ENCODE results near the gene LMTK2. TPM values are rescaled to one million over a fixed set of nuclear protein-coding genes. Genes with fewer than 3 reads are reported as not detected.
A peak's percentile ranks its signal among the peaks of the same experiment; 100 is the strongest.

Gene LMTK2
- 7.7 and 10.9 TPM in 2 replicates for total RNA-seq (2014; rRNA removed; shearing (Covaris generic))

- DNase-seq (ENCODE audit: low read depth), result peak; percentile 86
These were observed at the start of gene LMTK2 for GRCh38 chr7:98106647-98107312. Gene LMTK2 (plus strand): TSS chr7:98106862. CDS start chr7:98107178, 316 bp downstream.

DNA sequence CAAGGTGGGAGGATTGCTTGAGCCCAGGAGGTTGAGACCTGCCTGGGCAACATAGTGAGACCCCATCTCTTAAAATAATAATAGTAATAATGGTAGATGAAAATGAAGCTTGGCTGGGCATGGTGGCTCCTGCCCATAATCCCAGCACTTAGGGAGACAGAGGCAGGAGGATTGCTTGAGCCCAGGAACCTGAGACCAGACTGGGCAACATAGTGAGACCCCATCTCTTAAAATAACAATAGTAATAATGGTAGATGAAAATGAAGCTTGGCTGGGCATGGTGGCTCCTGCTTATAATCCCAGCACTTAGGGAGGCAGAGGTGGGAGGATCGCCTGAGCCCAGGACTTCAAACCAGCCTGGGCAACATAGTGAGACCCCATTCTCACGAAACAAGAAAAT, 49.5 kb upstream of the LMTK2 start:
- DNase-seq (ENCODE audit: low read depth), result no peak

GRCh38 chr7:98058186-98058585, 48.5 kb upstream of the LMTK2 start:
- no peak for DNase-seq (ENCODE audit: low read depth)

GRCh38 chr7:98064233-98064632, 42.4 kb upstream of the LMTK2 start:
- DNase-seq (ENCODE audit: low read depth), result no peak

DNA sequence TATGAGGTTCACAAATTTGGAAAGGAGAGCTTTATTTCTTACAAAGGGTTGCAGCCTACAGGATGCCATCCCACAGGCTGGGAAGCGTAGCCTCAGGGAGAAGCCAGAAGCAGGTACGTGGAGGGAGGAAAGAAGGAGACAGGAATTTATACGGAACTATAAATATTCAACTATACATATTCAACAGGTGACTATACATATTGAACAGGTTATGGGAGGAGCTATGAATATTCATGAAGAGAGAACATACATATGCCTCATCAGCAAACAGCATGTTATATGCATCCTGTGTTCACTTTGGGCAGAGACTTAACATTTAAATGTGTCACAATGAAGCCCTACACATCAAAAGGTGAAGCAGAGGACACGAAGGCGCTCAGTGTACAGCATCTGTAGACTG, 40.5 kb upstream of the LMTK2 start:
- no peak for DNase-seq (ENCODE audit: low read depth)

- DNase-seq (ENCODE audit: low read depth), result no peak
These were observed 39.6 kb upstream of the LMTK2 start for GRCh38 chr7:98066934-98067507.

- DNase-seq (ENCODE audit: low read depth), result no peak
These were observed 33.6 kb upstream of the LMTK2 start for GRCh38 chr7:98073047-98073446.

DNA sequence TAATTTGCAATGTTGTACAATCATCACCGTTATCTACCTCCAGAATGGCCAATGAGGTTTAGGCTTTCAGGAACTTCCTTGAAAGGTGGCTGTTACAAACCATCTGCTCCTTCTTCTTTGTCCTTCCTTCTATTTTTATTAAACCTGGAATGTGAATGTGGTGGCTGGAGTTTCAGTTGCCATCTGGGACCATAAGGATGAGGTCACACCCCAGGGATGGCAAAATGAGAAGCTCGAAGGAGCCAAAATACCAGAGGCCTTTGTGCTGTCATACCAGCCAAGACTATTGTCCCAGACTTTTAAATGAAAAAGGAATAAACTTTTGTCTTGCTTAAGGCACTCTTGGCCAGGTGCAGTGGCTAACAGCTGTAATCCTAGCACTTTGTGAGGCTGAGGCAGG, 30.9 kb upstream of the LMTK2 start:
- no peak for DNase-seq (ENCODE audit: low read depth)

GRCh38 chr7:98077762-98078161, 28.9 kb upstream of the LMTK2 start:
- no peak for DNase-seq (ENCODE audit: low read depth)

DNA sequence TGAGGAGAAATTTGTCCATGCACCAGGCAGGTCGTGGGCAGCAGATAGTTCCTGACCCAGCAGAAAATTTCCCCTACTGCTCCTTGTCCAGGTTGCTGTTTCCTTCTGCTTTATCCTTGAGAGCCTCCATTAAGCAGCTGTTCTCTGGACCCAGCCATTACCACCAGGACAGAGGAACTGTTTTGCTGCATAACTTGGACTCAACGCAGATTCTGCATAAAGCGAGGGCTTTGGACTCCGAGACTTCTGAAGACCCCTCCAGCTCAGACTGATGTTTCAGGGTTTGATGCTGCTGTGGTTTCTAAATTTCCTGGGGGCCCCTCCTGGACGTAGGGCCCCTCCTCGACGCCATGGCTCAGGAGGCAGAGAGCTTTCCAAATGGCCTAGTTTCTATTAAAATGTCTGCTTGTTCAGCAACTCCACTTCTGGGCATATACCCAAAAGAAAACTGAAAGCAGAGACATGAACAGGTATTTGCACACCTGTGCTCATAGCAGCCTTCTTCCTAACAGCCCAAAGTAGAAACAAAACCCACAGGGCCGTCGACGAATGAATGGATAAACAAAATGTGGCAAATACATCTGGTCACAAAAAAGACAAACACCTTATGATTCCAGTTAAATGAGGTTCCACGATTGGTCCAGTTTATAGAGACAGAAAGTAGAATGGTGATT, 28.3 kb upstream of the LMTK2 start:
- no peak for DNase-seq (ENCODE audit: low read depth)

DNA sequence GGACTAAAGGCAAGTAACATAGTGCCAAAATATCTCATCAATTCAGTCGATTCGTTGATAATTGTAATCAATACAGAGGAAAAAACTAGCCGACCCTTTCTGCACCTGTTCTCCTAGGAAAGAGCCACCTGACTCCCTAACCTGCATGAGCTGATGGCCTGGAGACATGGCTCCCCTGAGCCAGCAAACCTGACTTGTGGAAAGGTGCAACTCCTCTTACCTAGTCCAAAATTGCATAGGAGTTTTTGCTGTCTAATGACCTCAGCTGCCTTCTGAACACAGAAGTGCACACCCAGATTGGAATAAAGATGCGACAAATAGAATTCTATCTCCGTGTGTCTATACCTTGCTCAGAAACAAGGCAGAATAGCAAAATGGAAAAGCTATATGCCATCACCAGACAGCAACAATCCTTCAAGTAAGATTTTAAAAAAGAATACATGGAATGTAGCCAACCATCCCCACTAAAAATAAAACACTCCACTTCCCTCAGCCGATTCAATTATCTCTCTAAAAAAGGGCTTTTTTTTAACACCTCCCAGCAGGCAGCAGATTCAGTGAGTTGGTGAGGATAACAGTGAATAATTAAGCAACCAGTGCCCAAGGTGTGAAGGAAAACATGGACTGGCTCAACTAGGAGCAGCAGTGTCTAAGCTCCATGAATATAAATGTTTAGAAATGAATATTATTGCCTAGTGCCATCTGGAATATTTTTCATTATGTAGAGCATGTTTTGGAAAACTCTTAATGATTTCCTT, 26.6 kb upstream of the LMTK2 start:
- no peak for DNase-seq (ENCODE audit: low read depth)

DNA sequence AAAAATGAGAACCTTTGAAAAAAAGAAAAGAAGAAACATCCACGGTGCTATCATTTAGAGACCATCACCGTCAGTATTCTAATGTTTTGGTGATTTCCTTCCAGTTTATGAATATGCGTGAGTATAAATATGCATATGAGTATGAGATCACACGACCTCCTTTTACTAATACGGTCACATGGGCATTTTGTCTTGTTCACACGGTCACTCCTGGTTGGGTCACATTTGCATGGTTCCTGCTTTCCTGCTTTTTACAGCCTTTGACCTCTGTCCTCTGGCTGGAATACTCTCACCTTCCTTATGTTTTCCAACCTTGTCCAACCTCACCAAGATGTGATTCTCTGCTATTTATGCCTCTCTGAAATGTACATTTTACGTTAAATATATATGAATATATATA, 25.3 kb upstream of the LMTK2 start:
- no peak for DNase-seq (ENCODE audit: low read depth)

DNA sequence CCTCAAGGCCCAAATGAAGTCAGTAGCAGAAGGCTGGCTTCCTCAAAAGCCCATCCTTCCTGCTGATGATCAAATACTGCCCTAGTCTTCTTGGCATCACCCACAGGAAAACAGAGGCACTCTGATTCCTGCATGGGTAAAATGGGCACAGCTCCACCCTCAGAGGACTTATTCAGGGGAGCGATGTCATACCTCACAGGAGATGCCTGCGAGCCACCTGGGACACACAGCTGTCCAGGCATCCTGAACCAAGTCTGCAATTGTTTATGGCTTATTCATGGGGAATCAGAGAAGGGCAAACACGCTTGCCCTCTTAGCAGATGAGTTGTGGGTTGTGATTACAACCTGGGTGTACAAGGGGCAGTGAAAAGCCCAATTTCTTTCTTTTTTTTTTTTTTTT, 22.0 kb upstream of the LMTK2 start:
- DNase-seq (ENCODE audit: low read depth), result no peak

GRCh38 chr7:98085674-98086073, 21.0 kb upstream of the LMTK2 start:
- DNase-seq (ENCODE audit: low read depth), result no peak

- peak; percentile 36 for DNase-seq (ENCODE audit: low read depth)
These were observed 20.4 kb upstream of the LMTK2 start for GRCh38 chr7:98086281-98086718.

GRCh38 chr7:98088109-98088508, 18.6 kb upstream of the LMTK2 start:
- DNase-seq (ENCODE audit: low read depth), result no peak

DNA sequence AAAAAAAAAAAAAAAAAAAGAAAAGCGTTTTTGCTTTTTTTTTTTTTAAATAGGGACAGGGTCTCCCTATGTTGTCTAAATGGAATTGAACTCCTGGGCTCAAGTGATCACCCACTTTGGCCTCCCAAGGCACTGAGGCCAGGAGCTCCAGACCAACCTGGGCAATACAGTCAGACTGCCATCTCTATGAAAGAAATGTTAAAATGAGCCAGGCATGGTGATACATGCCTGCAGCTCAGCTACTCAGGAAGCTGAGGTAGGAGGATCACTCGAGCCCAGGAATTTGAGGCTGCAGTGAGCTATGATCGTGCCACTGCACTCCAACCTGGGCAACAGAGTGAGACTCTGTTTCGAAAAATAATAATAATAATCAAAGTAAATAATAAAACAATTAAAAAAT, 16.5 kb upstream of the LMTK2 start:
- DNase-seq (ENCODE audit: low read depth), result no peak

DNA sequence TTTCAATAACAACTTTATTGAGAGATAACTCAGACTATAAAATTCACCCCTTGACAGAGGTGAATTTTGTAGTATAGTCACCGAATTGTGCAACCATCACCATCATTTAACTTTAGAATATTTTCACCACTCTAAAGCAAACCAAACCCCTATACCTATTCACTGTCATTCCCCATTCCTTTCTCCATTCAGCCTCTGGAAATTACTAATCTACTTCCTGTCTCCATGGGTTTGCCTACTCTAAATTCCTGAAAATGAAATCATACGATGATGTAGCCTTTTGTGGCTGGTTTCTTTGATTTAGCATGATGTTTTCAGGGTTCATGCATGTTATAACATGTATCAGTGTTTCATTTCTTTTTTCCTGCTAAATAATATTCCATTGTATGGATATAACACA, 15.6 kb upstream of the LMTK2 start:
- DNase-seq (ENCODE audit: low read depth), result peak; percentile 53

- DNase-seq (ENCODE audit: low read depth), result no peak
These were observed 15.1 kb upstream of the LMTK2 start for GRCh38 chr7:98091523-98091922.

GRCh38 chr7:98097042-98097645, 9.5 kb upstream of the LMTK2 start:
- DNase-seq (ENCODE audit: low read depth), result peak; percentile 14

GRCh38 chr7:98100088-98100487, 6.6 kb upstream of the LMTK2 start:
- no peak for DNase-seq (ENCODE audit: low read depth)

GRCh38 chr7:98102170-98102569, 4.5 kb upstream of the LMTK2 start:
- no peak for DNase-seq (ENCODE audit: low read depth)

All from M059J (cell line).